Muscle layer of colon (tissue), 2 donors: ENCODE data around the gene AMPD1.

Experiments used
- H3K27ac ChIP-seq: one replicate; pipeline ENCODE4 v1.7.0; 2013; ENCODE audit warnings: low read depth, mild to moderate bottlenecking, low read length, moderate library complexity
- H3K27me3 ChIP-seq, 2 donors: one replicate each; pipeline ENCODE4 v1.7.0; 2013; ENCODE audit warnings: low read length in 2 of 2, mild to moderate bottlenecking in 2 of 2; ENCODE audit not compliant: insufficient read depth in 2 of 2, control insufficient read depth in 1 of 2
- H3K36me3 ChIP-seq: one replicate; pipeline ENCODE4 v1.7.0; 2013; ENCODE audit warnings: mild to moderate bottlenecking, low read length; ENCODE audit not compliant: insufficient read depth
- H3K4me1 ChIP-seq: one replicate; pipeline ENCODE4 v1.7.0; 2013; ENCODE audit warnings: mild to moderate bottlenecking, low read length; ENCODE audit not compliant: insufficient read depth
- H3K4me3 ChIP-seq, 2 donors: one replicate each; pipeline ENCODE4 v1.7.0; 2013; ENCODE audit warnings: low read length in 2 of 2, low read depth in 1 of 2, mild to moderate bottlenecking in 1 of 2, moderate library complexity in 1 of 2
- H3K9ac ChIP-seq: one replicate; pipeline ENCODE4 v1.7.0; 2013; ENCODE audit warnings: low read length
- H3K9me3 ChIP-seq: one replicate; pipeline ENCODE4 v1.7.0; 2013; ENCODE audit warnings: mild to moderate bottlenecking, low read length
- donor health status: abdominal sarcoma.
- donor health status: Adenocarcinoma of cecum.

The AMPD1 gene

DNA sequence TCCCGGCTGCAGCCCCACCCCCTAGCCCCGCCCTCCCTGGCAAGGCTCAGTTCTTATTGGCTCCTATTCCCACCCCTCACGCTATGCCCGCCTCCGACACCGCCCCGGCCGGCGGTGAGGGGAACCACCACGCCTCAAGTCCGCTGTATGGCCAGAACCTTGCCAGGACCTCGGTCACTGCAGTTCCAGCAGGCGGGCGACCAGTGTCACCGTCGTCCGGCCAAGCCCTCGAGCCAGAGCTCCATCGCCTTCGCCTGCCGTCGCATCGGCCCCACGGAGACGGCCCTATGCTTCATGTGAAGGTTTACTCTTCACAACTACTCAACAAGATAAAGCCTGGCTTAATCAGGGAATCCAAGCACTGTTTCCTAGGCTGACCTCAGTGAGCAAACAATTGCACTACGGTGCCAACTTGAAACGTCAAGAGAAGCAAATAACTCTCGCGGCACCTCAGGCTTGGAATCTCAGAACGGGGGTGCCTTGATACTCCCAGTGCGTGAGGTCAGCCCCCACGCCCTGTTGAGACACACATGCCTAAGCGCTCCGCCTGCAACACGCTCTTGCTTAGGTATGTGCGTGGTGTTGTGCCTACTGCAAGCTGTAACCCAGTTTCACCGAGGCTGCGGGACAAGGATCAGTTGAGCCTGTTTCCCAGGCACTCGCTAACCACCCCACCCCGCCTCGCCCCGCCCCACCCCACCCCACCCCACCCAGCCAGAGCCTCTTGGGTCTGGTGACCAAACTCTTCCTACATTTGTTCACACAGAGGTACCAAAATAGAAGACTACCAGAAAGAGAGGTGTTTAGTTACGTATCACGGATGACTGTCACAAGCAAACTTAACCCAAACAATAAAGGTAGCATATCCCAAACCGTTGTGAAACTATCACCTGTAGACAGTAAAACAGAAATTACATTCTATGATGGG is 25.0 kb downstream of the AMPD1 start:
- Histone ChIP-seq H3K4me1 (no peaks in the 10 kb centered on the region), H3K27ac (peak overlapping the region; percentile 73), H3K9me3 (no peaks in the 10 kb centered on the region), H3K27me3 (no peaks in the 10 kb centered on the region), H3K36me3 (no peaks in the 10 kb centered on the region), H3K4me3 (peak overlapping the region; percentile 78 to 86), H3K9ac (no peak overlapping the region)

- no peaks in the 10 kb centered on the region for H3K27me3 ChIP-seq
- H3K4me3 ChIP-seq, result peak within 1 kb of the TSS; percentile 78 to 86
- no peaks in the 10 kb centered on the region for H3K9me3 ChIP-seq
- H3K36me3 ChIP-seq, result no peaks in the 10 kb centered on the region
- peak within 1 kb of the TSS; percentile 73 for H3K27ac ChIP-seq
- H3K4me1 ChIP-seq, result no peaks in the 10 kb centered on the region
- peak within 1 kb of the TSS; percentile 73 for H3K9ac ChIP-seq
Measured at GRCh38 chr1:114669562-114670082, 25.7 kb downstream of the AMPD1 start, which contains the start of gene DENND2C. TSS of gene DENND2C (minus strand) at chr1:114670049. CDS start at chr1:114625984, 44,065 bp downstream.

DNA sequence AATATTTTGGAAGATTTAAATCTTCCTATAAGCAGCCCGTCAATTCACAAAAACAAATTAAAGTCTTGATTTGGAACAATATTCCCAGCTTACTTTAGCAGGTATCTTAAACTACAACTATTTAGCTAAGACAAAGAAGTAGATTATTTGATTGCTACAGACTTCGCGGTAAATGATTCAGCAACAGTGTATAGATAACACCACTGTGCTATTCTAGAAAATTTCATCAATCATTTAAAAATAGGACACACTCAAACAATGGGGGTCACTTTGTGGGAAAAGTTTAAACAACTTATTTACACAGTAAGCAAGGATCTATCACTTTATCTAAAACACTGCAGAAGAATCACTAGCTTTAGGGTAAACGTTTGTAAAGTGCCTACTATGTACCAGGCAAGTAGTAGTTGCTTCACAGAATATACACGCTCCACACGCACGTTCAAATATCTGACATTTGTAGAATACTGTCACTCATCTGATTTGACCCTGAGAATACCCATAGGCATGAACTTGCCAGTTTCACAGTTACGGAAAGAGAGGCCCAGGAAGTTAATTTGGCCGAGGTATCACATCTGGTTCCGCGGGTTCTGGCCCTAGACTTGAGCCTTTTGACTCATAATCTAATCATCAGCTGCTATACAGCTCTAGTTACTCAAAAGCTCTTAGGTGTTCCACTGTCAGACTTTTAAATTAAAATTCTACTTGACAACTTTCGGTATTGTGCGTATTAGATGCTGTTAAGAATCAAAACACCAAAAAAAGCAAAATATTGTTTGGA is 26.4 kb downstream of the AMPD1 start:
- peak overlapping the region; percentile 40 for H3K27ac ChIP-seq
- H3K9ac ChIP-seq, result peak overlapping the region; percentile 73
- no peaks in the 10 kb centered on the region for H3K27me3 ChIP-seq
- H3K36me3 ChIP-seq, result no peaks in the 10 kb centered on the region
- no peaks in the 10 kb centered on the region for H3K9me3 ChIP-seq
- no peaks in the 10 kb centered on the region for H3K4me1 ChIP-seq
- peak overlapping the region; percentile 78 to 86 for H3K4me3 ChIP-seq

DNA sequence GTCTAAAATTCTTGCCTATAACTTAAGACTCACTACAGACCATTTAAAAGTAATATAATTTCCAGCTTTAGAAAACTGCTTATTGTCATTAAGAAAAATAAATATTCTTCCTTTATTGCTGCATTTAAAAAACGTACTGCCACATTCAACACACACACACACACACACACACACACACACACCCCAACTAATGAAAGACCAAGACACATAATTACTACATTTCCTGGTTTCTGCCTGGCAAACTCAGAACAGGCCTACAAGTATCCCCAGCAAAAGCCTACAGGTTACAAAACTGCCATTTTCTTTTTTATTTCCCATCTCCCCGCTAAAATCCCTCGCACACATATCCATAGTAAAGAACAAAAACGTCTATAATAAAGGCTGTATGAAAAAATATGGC is 27.0 kb downstream of the AMPD1 start:
- H3K27me3 ChIP-seq, result no peaks in the 10 kb centered on the region
- no peak overlapping the region for H3K4me3 ChIP-seq
- no peaks in the 10 kb centered on the region for H3K36me3 ChIP-seq
- no peak overlapping the region for H3K9ac ChIP-seq
- H3K27ac ChIP-seq, result no peak overlapping the region
- no peaks in the 10 kb centered on the region for H3K9me3 ChIP-seq
- H3K4me1 ChIP-seq, result no peaks in the 10 kb centered on the region

- no peaks in the 10 kb centered on the region for H3K27me3 ChIP-seq
- no peaks in the 10 kb centered on the region for H3K4me1 ChIP-seq
- no peak overlapping the region for H3K9ac ChIP-seq
- no peaks in the 10 kb centered on the region for H3K9me3 ChIP-seq
- no peaks in the 10 kb centered on the region for H3K36me3 ChIP-seq
- no peak overlapping the region for H3K27ac ChIP-seq
- no peak overlapping the region for H3K4me3 ChIP-seq
Measured at GRCh38 chr1:114666954-114667353, 28.4 kb downstream of the AMPD1 start.

DNA sequence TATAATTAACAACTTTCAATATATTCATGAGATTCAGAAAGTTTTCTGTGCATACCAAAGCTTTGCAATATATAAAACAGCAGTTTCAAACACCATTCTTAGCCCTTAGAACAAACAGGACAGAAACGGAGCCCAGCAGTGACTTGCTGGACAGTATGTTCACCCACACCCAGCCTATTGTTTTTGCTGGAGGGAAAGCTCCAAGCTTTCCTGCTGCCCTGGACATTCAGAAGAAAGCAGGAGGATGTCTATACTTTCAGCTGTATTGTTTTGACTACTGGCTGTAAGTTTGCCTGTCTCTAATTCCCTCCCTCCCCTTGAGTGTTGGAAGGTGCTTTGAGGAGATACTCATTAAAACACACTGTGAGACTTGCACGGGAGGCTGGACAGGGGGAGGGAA is 35.1 kb downstream of the AMPD1 start:
- Histone ChIP-seq H3K36me3 (no peaks in the 10 kb centered on the region), H3K27ac (no peak overlapping the region), H3K4me1 (no peaks in the 10 kb centered on the region), H3K9me3 (no peaks in the 10 kb centered on the region), H3K9ac (no peak overlapping the region), H3K27me3 (no peaks in the 10 kb centered on the region), H3K4me3 (no peak overlapping the region)

DNA sequence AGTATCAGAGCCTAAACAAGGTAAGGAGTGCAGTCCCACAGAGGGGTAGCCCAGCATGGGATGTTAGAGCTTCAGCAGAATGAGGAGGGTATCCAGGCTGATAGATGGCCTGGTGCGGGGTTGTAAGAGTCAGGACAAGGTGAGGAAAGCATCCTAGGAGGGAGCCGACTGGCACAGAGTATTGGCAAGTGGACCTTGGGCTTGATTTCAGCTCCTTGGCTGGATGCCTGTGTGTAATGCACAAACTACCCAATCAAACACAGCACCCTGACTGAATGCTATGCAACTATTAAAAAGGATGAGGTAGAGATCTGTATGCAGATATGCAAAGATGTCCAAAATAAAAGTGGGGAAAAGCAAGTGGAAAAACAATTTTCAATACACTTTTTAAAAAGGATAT is 43.5 kb downstream of the AMPD1 start:
- Histone ChIP-seq H3K27ac (no peak overlapping the region), H3K27me3 (no peaks in the 10 kb centered on the region), H3K9ac (no peak overlapping the region), H3K4me3 (no peak overlapping the region), H3K9me3 (no peaks in the 10 kb centered on the region), H3K4me1 (no peaks in the 10 kb centered on the region), H3K36me3 (no peaks in the 10 kb centered on the region)

- Histone ChIP-seq H3K36me3 (no peaks in the 10 kb centered on the region), H3K9ac (no peak overlapping the region), H3K4me1 (no peaks in the 10 kb centered on the region), H3K4me3 (no peak overlapping the region), H3K9me3 (no peaks in the 10 kb centered on the region), H3K27me3 (no peaks in the 10 kb centered on the region), H3K27ac (no peak overlapping the region)
Measured at GRCh38 chr1:114648503-114648902, 46.8 kb downstream of the AMPD1 start.

- Histone ChIP-seq H3K27me3 (no peaks in the 10 kb centered on the region), H3K9me3 (no peaks in the 10 kb centered on the region), H3K4me1 (no peaks in the 10 kb centered on the region), H3K9ac (no peak overlapping the region), H3K27ac (no peak overlapping the region), H3K4me3 (no peak overlapping the region), H3K36me3 (no peaks in the 10 kb centered on the region)
Measured at GRCh38 chr1:114641377-114641776, 54.0 kb downstream of the AMPD1 start.

- Histone ChIP-seq H3K4me1 (no peaks in the 10 kb centered on the region), H3K9ac (no peak overlapping the region), H3K27ac (no peak overlapping the region), H3K9me3 (no peaks in the 10 kb centered on the region), H3K27me3 (no peaks in the 10 kb centered on the region), H3K36me3 (no peaks in the 10 kb centered on the region), H3K4me3 (no peak overlapping the region)
Measured at GRCh38 chr1:114638910-114639309, 56.4 kb downstream of the AMPD1 start.

DNA sequence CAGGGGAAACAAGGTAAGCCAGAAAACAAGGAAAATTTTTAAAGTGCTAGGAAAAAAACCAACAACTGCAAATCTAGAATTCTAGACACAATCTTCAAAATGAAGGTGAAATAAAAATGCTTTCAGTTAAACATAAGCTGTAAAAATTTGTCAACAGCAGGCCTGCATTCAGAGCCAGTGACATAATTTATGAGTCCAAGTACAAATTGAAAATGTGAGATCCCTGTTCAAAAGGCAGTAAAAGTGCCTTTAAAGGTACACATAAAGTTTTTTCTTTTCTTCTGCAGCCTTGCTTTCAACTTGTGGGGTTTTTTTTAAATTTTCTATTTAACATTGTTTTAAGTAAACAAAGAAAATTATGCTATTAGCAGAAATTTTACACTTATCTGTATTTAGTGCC is 62.9 kb downstream of the AMPD1 start:
- Histone ChIP-seq H3K9me3 (no peaks in the 10 kb centered on the region), H3K36me3 (no peaks in the 10 kb centered on the region), H3K9ac (no peak overlapping the region), H3K27ac (no peak overlapping the region), H3K4me3 (no peak overlapping the region), H3K4me1 (no peaks in the 10 kb centered on the region), H3K27me3 (no peaks in the 10 kb centered on the region)
